HepG2 (cell line): ENCODE data around the gene BHLHE41. TPM values are rescaled to one million over a fixed set of nuclear protein-coding genes. Genes with fewer than 3 reads are reported as not detected.

Experiments
- ARHGAP35 ChIP-seq: sonication (generic); formaldehyde crosslinking; IDR thresholded peaks from 2 replicates; pipeline ENCODE4 v1.9.0; 2022; ENCODE audit warnings: mild to moderate bottlenecking, inconsistent platforms, moderate library complexity, missing genetic modification reagents, borderline replicate concordance
- ATM ChIP-seq: fragments of 450-650 bp; IDR thresholded peaks from 2 replicates; pipeline ENCODE4 v1.7.1; 2017; ENCODE audit warnings: mild to moderate bottlenecking, borderline replicate concordance
- CHD2 ChIP-seq: IDR thresholded peaks from 2 replicates; pipeline ENCODE4 v1.6.1; 2011; ENCODE audit warnings: low read depth, low read length, improper control_type of control experiment
- ISX ChIP-seq: sonication (generic); formaldehyde crosslinking; conservative IDR thresholded peaks from 2 replicates; pipeline ENCODE4 v1.5.0; 2020; ENCODE audit warnings: missing genetic modification reagents
- JUN ChIP-seq: sonication (generic); formaldehyde crosslinking; IDR thresholded peaks from 2 replicates; pipeline ENCODE4 v1.4.0; 2020; ENCODE audit warnings: mild to moderate bottlenecking, missing genetic modification reagents
- MAFG ChIP-seq: sonication (generic); formaldehyde crosslinking; IDR thresholded peaks from 2 replicates; pipeline ENCODE4 v1.5.1; 2020; ENCODE audit warnings: mild to moderate bottlenecking, missing genetic modification reagents
- TSC22D2 ChIP-seq: sonication (generic); formaldehyde crosslinking; IDR thresholded peaks from 2 replicates; pipeline ENCODE4 v1.5.1; 2020; ENCODE audit warnings: missing genetic modification reagents, mild to moderate bottlenecking, borderline replicate concordance
- ZFP37 ChIP-seq: sonication (generic); formaldehyde crosslinking; IDR thresholded peaks from 2 replicates; pipeline ENCODE4 v1.4.0; 2020; ENCODE audit warnings: missing genetic modification reagents, borderline replicate concordance
- ZKSCAN8 ChIP-seq: IDR thresholded peaks from 2 replicates; pipeline ENCODE4 v1.6.1; 2016; ENCODE audit warnings: borderline replicate concordance, missing genetic modification reagents, missing compliant biosample characterization
- ZNF746 ChIP-seq: sonication (generic); formaldehyde crosslinking; IDR thresholded peaks from 2 replicates; pipeline ENCODE4 v1.8.0; 2022; ENCODE audit warnings: mild to moderate bottlenecking, missing genetic modification reagents
- polyA plus RNA-seq, 8 experiments: library from polyadenylated mRNA; depleted of rRNA in 3 of 8; stranded (reverse) in 7 of 8; unstranded in 1 of 8; fragments of >200 nt; fragmentation: Illumina TruSeq in 4 of 8; extraction: Trizol in 4 of 8; gene quantifications; 2 replicates each; pipeline versions ENCODE4 v1.2.1 to v1.2.3, GENCODE V29; 2011 to 2016; ENCODE audit warnings: low read depth in 4 of 8, missing spikeins in 1 of 8, mixed read lengths in 1 of 8; ENCODE audit not compliant: insufficient read depth in 1 of 8
- total RNA-seq, 5 experiments: library from RNA; depleted of rRNA; stranded (reverse); fragments of >200 nt; fragmentation: Illumina TruSeq; extraction: Trizol; gene quantifications; 2 replicates each; pipeline ENCODE4 v1.2.3, GENCODE V29; 2016; ENCODE audit warnings: low read depth in 1 of 5
- TF ChIP-seq, protein P1 (sequence below): IDR thresholded peaks from 2 replicates; pipeline ENCODE4 v1.6.1; 2012; ENCODE audit warnings: low read depth, low read length, improper control_type of control experiment
- TF ChIP-seq, protein P2 (sequence below): sonication (generic); formaldehyde crosslinking; IDR thresholded peaks from 2 replicates; pipeline ENCODE4 v1.5.0; 2020; ENCODE audit warnings: missing genetic modification reagents
- TF ChIP-seq, protein P3 (sequence below): IDR thresholded peaks from 2 replicates; pipeline ENCODE4 v1.6.1; 2016; ENCODE audit warnings: mild to moderate bottlenecking, missing biosample characterization, missing genetic modification reagents
- TF ChIP-seq, protein P4 (sequence below): sonication (generic); formaldehyde crosslinking; IDR thresholded peaks from 2 replicates; pipeline ENCODE4 v1.4.0; 2020; ENCODE audit warnings: missing genetic modification reagents
- TF ChIP-seq, protein P5 (sequence below): sonication (generic); formaldehyde crosslinking; IDR thresholded peaks from 2 replicates; pipeline ENCODE4 v1.8.1; 2023; ENCODE audit warnings: missing genetic modification reagents, mild to moderate bottlenecking, borderline replicate concordance
- TF ChIP-seq, protein P6 (sequence below): sonication (generic); formaldehyde crosslinking; IDR thresholded peaks from 2 replicates; pipeline ENCODE4 v1.4.0; 2020; ENCODE audit warnings: missing genetic modification reagents
- TF ChIP-seq, protein P7 (sequence below): sonication (generic); formaldehyde crosslinking; IDR thresholded peaks from 2 replicates; pipeline ENCODE4 v1.8.0; 2022; ENCODE audit warnings: mild to moderate bottlenecking, missing genetic modification reagents, moderate library complexity
- TF ChIP-seq, protein P8 (sequence below): sonication (generic); formaldehyde crosslinking; IDR thresholded peaks from 2 replicates; pipeline ENCODE4 v1.5.1; 2020; ENCODE audit warnings: mild to moderate bottlenecking, missing genetic modification reagents, moderate library complexity

BHLHE41 gene
- total and polyA plus RNA-seq, 2 of the 13 experiments (the other 11 are each of a cell fraction or from before 2014, with no cell fraction given): 0.03 TPM; not detected in 1

DNA sequence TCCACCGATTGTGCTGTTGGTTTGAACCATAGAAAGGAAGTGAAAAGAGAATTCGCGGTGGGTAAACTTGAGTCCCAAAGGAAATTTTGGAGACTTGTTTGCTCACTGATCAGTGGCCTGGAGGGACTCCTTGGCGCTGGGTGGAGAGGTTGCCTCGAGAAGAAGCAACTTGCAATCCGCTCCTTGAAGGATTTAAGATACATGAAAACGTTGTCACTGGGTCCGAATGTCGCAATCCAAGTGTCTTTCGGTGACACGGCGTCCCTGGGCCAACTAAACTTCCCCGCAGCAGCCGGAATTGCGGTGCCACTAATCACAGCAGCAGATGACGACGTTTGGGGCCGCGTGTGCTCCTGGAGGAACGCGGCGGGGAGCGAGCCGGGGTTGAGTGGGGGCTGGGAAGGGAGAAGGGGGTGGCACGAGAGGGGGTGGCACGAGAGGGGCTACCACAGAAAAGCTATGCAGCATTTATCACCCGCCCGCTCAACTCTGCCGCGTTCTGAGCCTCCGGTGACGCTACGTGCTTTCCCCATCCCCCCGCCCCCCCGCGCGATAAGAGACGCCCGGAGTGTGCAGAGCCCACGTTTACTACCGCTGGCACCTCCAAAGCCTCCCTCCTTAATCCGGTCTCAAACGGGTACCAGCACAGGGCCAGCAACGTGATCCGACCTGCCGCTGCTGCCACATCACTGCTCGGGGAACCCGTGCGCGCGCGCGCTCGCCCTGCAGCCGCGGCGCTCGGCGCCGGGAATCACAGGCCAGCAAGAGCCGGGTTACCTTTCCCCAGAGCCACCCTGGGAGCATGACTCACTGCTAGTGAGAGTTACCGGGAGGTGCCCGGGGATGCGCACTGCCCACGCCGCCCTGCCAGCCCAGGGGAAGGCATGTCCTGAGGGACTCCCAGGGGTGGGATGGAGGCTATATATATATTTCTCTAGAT is 833 bp upstream of the BHLHE41 start (continued):
- TF ChIP-seq, protein P1, sequence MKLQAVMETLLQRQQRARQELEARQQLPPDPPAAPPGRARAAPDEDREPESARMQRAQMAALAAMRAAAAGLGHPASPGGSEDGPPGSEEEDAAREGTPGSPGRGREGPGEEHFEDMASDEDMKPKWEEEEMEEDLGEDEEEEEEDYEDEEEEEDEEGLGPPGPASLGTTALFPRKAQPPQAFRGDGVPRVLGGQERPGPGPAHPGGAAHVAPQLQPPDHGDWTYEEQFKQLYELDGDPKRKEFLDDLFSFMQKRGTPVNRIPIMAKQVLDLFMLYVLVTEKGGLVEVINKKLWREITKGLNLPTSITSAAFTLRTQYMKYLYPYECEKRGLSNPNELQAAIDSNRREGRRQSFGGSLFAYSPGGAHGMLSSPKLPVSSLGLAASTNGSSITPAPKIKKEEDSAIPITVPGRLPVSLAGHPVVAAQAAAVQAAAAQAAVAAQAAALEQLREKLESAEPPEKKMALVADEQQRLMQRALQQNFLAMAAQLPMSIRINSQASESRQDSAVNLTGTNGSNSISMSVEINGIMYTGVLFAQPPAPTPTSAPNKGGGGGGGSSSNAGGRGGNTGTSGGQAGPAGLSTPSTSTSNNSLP: no peak
- no peak for TF ChIP-seq ATM
- no peak for TF ChIP-seq ZFP37 (CRISPR knock-in tag)
- TF ChIP-seq ISX (CRISPR knock-in tag): no peak
- TF ChIP-seq, protein P2, sequence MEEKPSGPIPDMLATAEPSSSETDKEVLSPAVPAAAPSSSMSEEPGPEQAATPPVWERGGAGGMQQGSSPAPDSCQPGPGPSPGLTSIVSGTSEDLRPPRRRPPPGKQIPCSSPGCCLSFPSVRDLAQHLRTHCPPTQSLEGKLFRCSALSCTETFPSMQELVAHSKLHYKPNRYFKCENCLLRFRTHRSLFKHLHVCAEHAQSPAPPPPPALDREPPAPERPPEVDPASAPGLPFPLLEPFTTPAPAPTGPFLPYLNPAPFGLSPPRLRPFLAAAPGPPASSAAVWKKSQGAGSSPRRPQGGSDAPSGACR: no peak
- no peak for TF ChIP-seq ZKSCAN8 (CRISPR knock-in tag)
- TF ChIP-seq, protein P3, sequence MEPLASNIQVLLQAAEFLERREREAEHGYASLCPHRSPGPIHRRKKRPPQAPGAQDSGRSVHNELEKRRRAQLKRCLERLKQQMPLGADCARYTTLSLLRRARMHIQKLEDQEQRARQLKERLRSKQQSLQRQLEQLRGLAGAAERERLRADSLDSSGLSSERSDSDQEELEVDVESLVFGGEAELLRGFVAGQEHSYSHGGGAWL (CRISPR knock-in tag): no peak
- no peak for TF ChIP-seq MAFG (CRISPR knock-in tag)
- TF ChIP-seq, protein P4, sequence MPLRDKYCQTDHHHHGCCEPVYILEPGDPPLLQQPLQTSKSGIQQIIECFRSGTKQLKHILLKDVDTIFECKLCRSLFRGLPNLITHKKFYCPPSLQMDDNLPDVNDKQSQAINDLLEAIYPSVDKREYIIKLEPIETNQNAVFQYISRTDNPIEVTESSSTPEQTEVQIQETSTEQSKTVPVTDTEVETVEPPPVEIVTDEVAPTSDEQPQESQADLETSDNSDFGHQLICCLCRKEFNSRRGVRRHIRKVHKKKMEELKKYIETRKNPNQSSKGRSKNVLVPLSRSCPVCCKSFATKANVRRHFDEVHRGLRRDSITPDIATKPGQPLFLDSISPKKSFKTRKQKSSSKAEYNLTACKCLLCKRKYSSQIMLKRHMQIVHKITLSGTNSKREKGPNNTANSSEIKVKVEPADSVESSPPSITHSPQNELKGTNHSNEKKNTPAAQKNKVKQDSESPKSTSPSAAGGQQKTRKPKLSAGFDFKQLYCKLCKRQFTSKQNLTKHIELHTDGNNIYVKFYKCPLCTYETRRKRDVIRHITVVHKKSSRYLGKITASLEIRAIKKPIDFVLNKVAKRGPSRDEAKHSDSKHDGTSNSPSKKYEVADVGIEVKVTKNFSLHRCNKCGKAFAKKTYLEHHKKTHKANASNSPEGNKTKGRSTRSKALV (CRISPR knock-in tag): peak; percentile 81; the same call in 1 of the 2 replicates
- no peak for TF ChIP-seq ARHGAP35 (CRISPR knock-in tag)
- no peak for TF ChIP-seq JUN (CRISPR knock-in tag)
- TF ChIP-seq ZNF746 (CRISPR knock-in tag): no peak
- TF ChIP-seq, protein P5, sequence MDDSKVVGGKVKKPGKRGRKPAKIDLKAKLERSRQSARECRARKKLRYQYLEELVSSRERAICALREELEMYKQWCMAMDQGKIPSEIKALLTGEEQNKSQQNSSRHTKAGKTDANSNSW (CRISPR knock-in tag): no peak
- no peak for TF ChIP-seq CHD2
- TF ChIP-seq, protein P6, sequence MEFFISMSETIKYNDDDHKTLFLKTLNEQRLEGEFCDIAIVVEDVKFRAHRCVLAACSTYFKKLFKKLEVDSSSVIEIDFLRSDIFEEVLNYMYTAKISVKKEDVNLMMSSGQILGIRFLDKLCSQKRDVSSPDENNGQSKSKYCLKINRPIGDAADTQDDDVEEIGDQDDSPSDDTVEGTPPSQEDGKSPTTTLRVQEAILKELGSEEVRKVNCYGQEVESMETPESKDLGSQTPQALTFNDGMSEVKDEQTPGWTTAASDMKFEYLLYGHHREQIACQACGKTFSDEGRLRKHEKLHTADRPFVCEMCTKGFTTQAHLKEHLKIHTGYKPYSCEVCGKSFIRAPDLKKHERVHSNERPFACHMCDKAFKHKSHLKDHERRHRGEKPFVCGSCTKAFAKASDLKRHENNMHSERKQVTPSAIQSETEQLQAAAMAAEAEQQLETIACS (CRISPR knock-in tag): peak; percentile 65
- TF ChIP-seq, protein P7, sequence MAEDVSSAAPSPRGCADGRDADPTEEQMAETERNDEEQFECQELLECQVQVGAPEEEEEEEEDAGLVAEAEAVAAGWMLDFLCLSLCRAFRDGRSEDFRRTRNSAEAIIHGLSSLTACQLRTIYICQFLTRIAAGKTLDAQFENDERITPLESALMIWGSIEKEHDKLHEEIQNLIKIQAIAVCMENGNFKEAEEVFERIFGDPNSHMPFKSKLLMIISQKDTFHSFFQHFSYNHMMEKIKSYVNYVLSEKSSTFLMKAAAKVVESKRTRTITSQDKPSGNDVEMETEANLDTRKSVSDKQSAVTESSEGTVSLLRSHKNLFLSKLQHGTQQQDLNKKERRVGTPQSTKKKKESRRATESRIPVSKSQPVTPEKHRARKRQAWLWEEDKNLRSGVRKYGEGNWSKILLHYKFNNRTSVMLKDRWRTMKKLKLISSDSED (CRISPR knock-in tag): no peak
- TF ChIP-seq, protein P8, sequence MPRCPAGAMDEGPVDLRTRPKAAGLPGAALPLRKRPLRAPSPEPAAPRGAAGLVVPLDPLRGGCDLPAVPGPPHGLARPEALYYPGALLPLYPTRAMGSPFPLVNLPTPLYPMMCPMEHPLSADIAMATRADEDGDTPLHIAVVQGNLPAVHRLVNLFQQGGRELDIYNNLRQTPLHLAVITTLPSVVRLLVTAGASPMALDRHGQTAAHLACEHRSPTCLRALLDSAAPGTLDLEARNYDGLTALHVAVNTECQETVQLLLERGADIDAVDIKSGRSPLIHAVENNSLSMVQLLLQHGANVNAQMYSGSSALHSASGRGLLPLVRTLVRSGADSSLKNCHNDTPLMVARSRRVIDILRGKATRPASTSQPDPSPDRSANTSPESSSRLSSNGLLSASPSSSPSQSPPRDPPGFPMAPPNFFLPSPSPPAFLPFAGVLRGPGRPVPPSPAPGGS (CRISPR knock-in tag): no peak
- TF ChIP-seq TSC22D2: no peak
